Lower lobe of right lung (tissue), 2 donors: ENCODE results near the gene LARP1. TPM values are rescaled to one million over a fixed set of nuclear protein-coding genes. Genes with fewer than 3 reads are reported as not detected.

ENCODE experiments used
- ATAC-seq, 2 donors: fragments of 200-7000 bp; cut with Tn5 transposase; one replicate each; pipeline ENCODE4 v1.9.1; 2020 to 2022; ENCODE audit warnings: mild to moderate bottlenecking in 2 of 2, moderate library complexity in 2 of 2
- DNase-seq: peaks from one replicate; pipeline ENCODE4 v3.0.0-alpha.2; 2020
- H3K27ac ChIP-seq: fragments of 200-600 bp; one replicate; pipeline ENCODE4 v1.8.0; 2022
- H3K27me3 ChIP-seq: fragments of 200-600 bp; one replicate; pipeline ENCODE4 v1.8.0; 2022; ENCODE audit warnings: low read depth
- H3K36me3 ChIP-seq: fragments of 200-600 bp; one replicate; pipeline ENCODE4 v1.8.0; 2022; ENCODE audit warnings: mild to moderate bottlenecking
- H3K4me1 ChIP-seq: fragments of 200-600 bp; one replicate; pipeline ENCODE4 v1.8.0; 2022
- H3K4me3 ChIP-seq: fragments of 200-600 bp; one replicate; pipeline ENCODE4 v1.8.0; 2022; ENCODE audit warnings: mild to moderate bottlenecking
- H3K9me3 ChIP-seq: fragments of 200-600 bp; one replicate; pipeline ENCODE4 v1.8.0; 2022
- CTCF ChIP-seq: fragments of 200-600 bp; IDR thresholded peaks from one replicate; pipeline ENCODE4 v1.8.0; 2022; ENCODE audit warnings: antibody characterized with exemption, mild to moderate bottlenecking
- intact Hi-C: fragments of 100-400 bp; cut with DNase I; formaldehyde crosslinking; loops from one replicate; pipeline ENCODE4 v1.11.0; 2022
- total RNA-seq: library from RNA; stranded (reverse); fragmentation: NEBNext Ultra II Directional; extraction: Animal tissue kit (Norgen Biotek cat#: 25700); gene quantifications from one replicate; pipeline ENCODE4 v1.2.1, GENCODE V29; 2021
- donor health status: DM: no; HTN: yes; CAD: no; lungs with severe emphysema.

LARP1 gene
- total RNA-seq, 1 donor from 2014 or later = 143 TPM

- H3K4me1 ChIP-seq = peaks cover 78% of the 10 kb centered on the region
- H3K4me3 ChIP-seq = no peak overlapping the region
- ATAC-seq (peak in 1 of 2 donors; percentile 14), DNase-seq (no peak)
- H3K27me3 ChIP-seq = no peaks in the 10 kb centered on the region
- no peaks in the 10 kb centered on the region for H3K36me3 ChIP-seq
- H3K9me3 ChIP-seq = no peaks in the 10 kb centered on the region
- peak overlapping the region; percentile 24 for H3K27ac ChIP-seq
- no peak for TF ChIP-seq CTCF
- intact Hi-C loops = no loop called here
Measured at GRCh38 chr5:154782812-154783592, 27.8 kb downstream of the LARP1 start.

- no peaks in the 10 kb centered on the region for H3K36me3 ChIP-seq
- DNase-seq (no peak), ATAC-seq (peak; percentile 29 to 35)
- H3K4me3 ChIP-seq = no peak overlapping the region
- H3K27me3 ChIP-seq = no peaks in the 10 kb centered on the region
- intact Hi-C loops = no loop called here
- H3K9me3 ChIP-seq = no peaks in the 10 kb centered on the region
- no peak overlapping the region for H3K27ac ChIP-seq
- TF ChIP-seq CTCF = no peak
- H3K4me1 ChIP-seq = peaks cover 80% of the 10 kb centered on the region
Measured at GRCh38 chr5:154783774-154784460, 28.7 kb downstream of the LARP1 start.

GRCh38 chr5:154784856-154785255 is 29.7 kb downstream of the LARP1 start:
- Histone ChIP-seq H3K9me3 (no peaks in the 10 kb centered on the region), H3K4me3 (no peak overlapping the region), H3K4me1 (peaks cover 72% of the 10 kb centered on the region), H3K27ac (no peak overlapping the region), H3K36me3 (no peaks in the 10 kb centered on the region), H3K27me3 (no peaks in the 10 kb centered on the region)
- intact Hi-C loops = no loop called here
- no peak for TF ChIP-seq CTCF
- ATAC-seq = no peak
- DNase-seq = no peak

- Histone ChIP-seq H3K27me3 (no peaks in the 10 kb centered on the region), H3K4me1 (peaks cover 63% of the 10 kb centered on the region), H3K4me3 (no peak overlapping the region), H3K36me3 (peaks cover 15% of the 10 kb centered on the region), H3K27ac (no peak overlapping the region), H3K9me3 (no peaks in the 10 kb centered on the region)
- intact Hi-C loops = no loop called here
- DNase-seq (no peak), ATAC-seq (no peak)
- TF ChIP-seq CTCF = no peak
Measured at GRCh38 chr5:154786414-154786813, 31.2 kb downstream of the LARP1 start.

- no peak for DNase-seq
- Histone ChIP-seq H3K27me3 (no peaks in the 10 kb centered on the region), H3K9me3 (no peaks in the 10 kb centered on the region), H3K4me3 (no peak overlapping the region), H3K27ac (no peak overlapping the region), H3K36me3 (peaks cover 33% of the 10 kb centered on the region), H3K4me1 (peaks cover 46% of the 10 kb centered on the region)
- no peak for TF ChIP-seq CTCF
- intact Hi-C loops = no loop called here
- no peak for ATAC-seq
Measured at GRCh38 chr5:154788212-154788611, 33.0 kb downstream of the LARP1 start.
